Stimulated activated CD4-positive, alpha-beta T cell treated with anti-CD3 and anti-CD28 coated beads, Interleukin-2, amount 100 ng/mL, for 48 hours (primary cell): ENCODE data around the gene KIF6.
"Not testable (repeated sequence)": the region's sequence is repeated elsewhere in the genome, so short reads cannot be mapped to it uniquely, and the experiment has no call there.

Experiments used
- DNase-seq, 2 donors: peaks; one replicate each; pipeline ENCODE4 v3.0.0-alpha.2; 2020

The KIF6 gene

DNA sequence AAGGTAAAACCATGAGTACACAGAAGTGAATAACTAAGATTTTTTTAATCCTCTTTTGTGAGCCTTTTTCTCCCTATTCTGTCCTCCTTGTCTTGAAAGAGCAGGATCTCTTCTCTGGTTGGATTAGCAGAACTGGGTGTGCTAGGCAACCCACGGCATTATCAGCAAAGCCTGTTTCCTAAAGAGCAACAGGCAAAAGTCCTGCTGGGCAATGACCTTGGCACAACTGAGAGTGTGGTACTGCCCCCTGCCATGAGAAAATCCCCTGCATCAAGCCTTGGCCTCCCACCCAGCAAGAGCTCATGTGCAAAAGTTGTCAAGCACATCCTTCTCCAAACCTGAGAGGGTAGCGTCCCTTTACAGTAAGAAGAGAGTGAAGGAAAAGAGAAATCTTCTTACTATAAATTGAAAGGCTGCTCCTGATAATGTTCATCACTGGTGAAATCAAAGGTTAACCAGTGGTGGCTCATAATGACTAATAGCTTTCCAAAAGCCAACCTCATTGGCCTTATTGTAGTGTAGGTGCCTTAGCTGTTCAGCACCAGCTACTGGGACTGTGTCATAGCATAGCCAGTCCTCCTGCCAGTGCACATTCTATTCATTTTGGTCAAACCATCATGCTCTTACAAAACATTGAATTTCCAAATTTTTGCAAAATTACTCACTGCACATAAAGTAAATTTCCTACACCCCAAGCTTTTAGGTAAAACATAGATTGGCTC is 17.1 kb downstream of the KIF6 start:
- DNase-seq = no peak

GRCh38 chr6:39706819-39707335 is 18.3 kb downstream of the KIF6 start:
- DNase-seq = no peak

GRCh38 chr6:39702265-39702664 is 22.9 kb downstream of the KIF6 start:
- DNase-seq = no peak

GRCh38 chr6:39700362-39700761 is 24.8 kb downstream of the KIF6 start:
- DNase-seq = no peak

GRCh38 chr6:39698789-39699188 is 26.4 kb downstream of the KIF6 start:
- no peak for DNase-seq

GRCh38 chr6:39696986-39697788 is 28.0 kb downstream of the KIF6 start:
- no peak for DNase-seq

- no peak for DNase-seq
These were observed 29.8 kb downstream of the KIF6 start for GRCh38 chr6:39695447-39695846.

- DNase-seq = no peak
These were observed 32.0 kb downstream of the KIF6 start for GRCh38 chr6:39693206-39693605.

GRCh38 chr6:39688494-39688893 is 36.7 kb downstream of the KIF6 start:
- DNase-seq = no peak

DNA sequence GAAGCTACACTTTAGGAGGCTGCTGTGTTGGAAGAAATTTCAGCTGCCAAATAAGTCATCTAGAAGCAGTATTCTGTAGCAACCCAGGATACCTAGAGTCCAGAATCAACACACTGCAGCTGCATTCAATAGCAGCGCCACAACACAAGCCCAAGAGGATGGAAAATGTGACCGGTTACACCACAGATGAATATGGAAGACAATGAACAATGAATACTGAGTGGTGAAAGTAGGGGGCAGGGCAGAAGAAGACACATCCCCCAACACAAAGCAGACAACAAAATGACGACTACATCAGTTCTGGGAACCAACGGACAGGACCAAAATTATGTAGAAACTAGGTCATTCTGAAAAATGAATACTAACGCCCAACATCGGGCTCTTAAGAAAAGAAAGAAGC is 38.2 kb downstream of the KIF6 start:
- DNase-seq = no peak

GRCh38 chr6:39685938-39686337 is 39.3 kb downstream of the KIF6 start:
- DNase-seq = no peak

GRCh38 chr6:39685489-39685826 is 39.8 kb downstream of the KIF6 start:
- no peak for DNase-seq

DNA sequence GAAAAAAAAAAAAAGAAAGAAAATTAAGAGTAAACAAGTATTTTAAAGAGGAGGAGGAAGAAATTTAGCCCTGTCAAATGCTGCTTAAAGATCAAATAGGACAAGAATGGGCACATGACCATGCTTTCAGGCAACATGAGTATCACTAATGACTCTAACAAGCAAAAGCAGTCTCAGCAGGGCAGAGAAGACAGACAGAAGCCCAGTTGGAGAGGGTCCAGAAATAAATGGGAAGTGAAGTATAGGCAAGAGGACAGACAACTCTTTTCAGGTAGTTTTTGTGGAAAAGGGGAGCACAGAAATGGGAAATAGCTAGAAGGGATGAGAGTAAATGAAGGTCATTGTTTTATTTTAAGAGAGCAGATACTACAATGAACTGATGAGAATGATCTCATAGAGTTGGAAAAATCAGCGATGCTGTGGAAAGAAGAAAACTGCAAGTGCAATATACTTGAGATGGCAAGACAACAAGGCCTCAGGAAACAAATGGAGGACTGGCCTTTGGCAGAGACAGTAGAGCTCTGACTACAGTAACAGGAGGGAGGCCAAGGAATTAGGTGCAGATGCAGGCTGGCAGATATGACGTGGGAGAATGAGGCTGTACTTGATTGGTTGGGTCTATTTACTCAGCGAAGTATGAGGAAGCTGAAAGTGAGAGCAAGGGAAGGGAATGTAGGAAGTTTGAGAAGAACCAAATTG is 40.3 kb downstream of the KIF6 start:
- no peak for DNase-seq

DNA sequence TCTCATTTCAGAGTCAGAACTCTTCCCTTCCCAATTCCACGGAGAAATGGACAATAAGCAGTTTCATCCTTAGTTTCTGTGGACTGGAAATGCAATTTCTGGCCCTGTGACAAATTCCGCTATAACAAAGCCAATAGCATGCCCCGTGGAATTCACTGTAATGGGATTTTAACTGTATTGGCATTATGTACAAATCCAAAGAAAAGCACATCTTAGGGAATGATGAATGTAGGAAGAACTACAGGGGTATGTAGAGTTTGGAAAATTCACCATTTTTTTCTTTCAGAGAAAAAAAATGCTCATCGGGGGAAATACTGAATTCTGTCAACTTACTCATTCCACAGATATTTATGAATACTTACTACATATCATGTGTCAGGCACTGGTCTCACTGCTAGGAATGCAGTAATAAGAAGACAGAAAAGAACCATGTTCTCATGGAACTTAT is 43.5 kb downstream of the KIF6 start:
- DNase-seq = no peak

DNA sequence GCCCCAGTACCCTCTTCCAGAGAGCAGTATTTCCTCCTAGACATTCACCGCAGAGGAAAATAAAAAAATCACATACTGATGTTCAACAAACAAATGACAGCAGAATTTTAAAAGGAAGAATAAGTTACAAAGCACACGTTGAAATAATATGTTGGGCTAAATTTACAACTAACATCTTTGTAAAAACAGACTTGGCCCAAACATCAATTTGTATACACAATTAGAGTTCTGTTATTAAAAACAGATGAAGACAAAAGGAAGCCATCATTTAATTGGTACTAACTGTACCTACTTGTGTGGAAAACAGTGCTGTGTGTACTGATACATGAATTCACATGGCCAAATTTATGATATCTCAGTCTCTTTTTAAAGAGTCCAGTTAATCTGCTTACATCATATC is 46.3 kb downstream of the KIF6 start:
- no peak for DNase-seq

DNA sequence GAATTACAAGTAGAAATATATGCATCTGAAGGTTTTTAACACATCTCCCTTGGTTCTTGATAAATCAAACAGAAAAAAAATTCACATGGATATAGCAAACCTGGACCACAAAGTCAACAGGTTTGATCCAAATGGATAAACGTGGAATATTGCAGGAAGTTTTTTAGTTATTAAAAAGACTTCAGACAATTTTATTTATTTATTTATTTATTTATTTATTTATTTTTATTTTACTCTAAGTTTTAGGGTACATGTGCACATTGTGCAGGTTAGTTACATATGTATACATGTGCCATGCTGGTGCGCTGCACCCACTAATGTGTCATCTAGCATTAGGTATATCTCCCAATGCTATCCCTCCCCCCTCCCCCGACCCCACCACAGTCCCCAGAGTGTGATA is 47.9 kb downstream of the KIF6 start:
- not testable (repeated sequence) for DNase-seq

DNA sequence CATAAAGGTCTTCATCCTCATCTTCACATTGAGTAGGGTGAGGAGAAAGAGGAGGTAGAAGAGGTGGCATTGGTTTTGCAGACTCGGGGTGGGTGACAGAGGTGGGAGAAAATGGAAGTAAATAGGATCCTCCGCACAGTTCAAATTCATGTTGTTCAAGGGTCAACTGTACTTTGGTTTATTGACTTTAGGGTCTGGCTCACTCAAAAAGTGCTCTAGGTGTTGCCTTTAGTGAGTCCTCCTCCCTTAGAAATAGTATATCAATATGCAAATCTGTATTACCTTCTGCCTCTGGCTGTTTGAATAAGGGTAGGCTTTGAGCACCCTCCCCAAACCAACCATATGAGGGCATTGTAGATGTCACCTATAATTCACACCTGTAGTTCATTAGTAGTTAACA is 54.7 kb downstream of the KIF6 start:
- DNase-seq = no peak

GRCh38 chr6:39669973-39670342 is 55.2 kb downstream of the KIF6 start:
- no peak for DNase-seq

DNA sequence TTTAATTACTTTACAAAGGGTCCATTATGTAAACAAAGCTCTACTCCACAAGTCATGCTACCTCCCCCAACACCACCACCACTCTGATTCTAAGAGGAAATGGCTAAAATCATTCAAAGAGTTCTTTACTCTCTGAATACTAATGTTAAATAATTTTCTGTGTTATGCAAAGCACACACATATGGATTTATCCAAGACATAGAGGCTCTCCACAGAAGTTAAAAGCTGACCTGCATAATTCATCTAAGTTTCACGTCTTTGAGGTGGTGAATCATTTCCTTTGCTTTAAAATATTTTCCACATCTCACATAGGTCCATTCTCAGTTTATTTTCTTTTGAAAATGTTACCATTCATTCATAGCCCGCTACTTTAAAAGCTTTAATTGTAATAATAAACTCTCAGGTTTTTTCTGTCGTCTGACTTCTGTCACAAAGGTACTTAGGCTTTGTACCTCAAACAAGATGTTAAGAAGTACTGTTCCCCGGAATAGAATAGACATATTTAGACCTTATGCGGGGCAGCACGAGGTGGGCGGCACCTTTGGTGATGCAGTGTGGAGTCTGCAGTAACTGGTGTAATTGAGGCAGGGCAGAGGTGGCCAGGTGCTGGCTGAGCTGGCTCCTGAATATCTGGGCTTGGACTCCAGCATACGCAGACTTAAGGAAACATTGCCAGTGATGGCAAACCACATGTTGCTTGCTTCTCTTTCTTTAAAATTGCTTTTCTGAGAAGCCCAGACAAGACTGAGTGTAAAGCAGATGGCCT is 55.8 kb downstream of the KIF6 start:
- no peak for DNase-seq

DNA sequence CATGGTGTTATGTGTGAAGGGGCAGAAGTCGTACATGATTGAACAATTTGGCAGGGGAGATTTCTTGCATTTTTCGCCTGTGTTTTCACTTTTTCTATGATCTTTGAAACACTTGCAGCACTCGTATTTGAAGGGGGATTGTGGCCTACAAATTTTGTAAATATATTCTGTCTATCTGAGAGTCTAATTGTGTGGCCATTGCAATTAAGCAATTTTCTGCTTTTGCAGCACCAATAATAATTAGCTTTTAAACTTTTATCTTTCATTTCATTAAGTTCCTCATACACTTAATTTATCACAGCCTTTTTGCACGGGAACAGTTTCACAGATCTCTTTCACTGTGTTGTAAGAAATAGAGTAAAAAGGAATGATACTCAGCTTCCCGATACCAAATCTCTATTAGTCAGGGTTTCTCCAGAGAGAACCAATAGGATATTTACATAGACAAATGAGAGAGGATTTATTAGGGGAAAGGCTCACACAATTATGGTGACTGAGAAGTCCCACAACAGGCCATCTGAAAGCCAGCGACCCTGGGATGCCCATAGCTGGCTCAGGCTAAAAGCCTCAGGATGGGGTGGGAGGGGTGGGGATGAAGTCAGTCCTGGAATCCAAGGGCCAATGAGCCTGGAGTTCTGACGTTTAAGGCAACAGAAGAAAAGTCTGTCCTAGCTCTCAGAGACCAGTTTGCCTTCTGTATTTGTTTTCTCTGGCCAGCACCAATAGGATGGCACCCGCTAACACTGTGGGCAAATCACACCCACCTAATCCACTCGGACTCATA is 58.3 kb downstream of the KIF6 start:
- no peak for DNase-seq

- no peak for DNase-seq
These were observed 59.3 kb downstream of the KIF6 start for GRCh38 chr6:39665861-39666260.

DNA sequence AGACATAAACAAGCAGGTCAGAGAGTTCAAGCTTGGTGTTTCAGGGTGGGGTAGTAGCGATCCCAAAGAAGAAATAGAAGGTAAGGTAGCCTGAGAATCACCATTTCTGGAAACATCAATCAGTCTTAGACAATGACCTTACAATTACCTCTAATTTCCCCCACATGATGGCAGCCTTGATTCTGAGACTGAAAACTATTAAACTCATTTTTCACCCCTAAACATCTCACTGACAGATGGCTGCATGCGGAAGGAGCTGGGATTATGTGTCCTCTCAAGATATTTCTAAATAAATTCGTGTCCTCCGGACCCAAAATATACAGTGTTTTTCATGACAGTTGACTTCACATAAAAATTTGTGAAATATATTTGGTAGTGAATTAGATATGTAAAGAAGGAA is 61.0 kb downstream of the KIF6 start:
- DNase-seq = no peak
